VCaP (cell line): ENCODE data around the gene UBASH3B.

Source experiments
- H3K27ac ChIP-seq: fragments of 450-650 bp; 2 replicates; pipeline ENCODE4 v1.5.1; 2017
- TF ChIP-seq, protein P1 (sequence below): fragments of 450-650 bp; conservative IDR thresholded peaks from 2 replicates; pipeline ENCODE4 v1.5.1; 2017; ENCODE audit warnings: mild to moderate bottlenecking, moderate library complexity

Gene UBASH3B

DNA sequence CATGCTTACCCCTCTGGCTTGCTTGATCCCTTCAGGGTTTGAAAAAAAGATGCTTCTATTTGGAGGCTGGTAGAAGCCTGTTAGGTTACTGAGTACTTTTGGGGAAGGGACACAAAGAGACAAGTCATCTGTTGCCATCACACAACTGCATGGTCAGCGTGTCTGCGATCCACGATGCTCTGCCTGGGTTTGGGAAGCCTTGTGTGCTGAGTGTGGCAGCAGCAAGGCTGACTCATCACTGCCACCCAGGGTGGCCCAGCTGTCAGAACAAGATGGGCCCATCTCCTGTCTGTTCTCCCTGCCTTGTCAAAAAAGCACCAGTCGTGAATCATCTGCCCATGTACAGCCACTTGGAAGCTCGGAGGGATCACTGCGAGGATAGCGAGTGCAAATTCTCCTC lies 26.2 kb downstream of the UBASH3B start:
- TF ChIP-seq, protein P1, sequence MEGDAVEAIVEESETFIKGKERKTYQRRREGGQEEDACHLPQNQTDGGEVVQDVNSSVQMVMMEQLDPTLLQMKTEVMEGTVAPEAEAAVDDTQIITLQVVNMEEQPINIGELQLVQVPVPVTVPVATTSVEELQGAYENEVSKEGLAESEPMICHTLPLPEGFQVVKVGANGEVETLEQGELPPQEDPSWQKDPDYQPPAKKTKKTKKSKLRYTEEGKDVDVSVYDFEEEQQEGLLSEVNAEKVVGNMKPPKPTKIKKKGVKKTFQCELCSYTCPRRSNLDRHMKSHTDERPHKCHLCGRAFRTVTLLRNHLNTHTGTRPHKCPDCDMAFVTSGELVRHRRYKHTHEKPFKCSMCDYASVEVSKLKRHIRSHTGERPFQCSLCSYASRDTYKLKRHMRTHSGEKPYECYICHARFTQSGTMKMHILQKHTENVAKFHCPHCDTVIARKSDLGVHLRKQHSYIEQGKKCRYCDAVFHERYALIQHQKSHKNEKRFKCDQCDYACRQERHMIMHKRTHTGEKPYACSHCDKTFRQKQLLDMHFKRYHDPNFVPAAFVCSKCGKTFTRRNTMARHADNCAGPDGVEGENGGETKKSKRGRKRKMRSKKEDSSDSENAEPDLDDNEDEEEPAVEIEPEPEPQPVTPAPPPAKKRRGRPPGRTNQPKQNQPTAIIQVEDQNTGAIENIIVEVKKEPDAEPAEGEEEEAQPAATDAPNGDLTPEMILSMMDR, result no peak
- no peak overlapping the region for H3K27ac ChIP-seq

DNA sequence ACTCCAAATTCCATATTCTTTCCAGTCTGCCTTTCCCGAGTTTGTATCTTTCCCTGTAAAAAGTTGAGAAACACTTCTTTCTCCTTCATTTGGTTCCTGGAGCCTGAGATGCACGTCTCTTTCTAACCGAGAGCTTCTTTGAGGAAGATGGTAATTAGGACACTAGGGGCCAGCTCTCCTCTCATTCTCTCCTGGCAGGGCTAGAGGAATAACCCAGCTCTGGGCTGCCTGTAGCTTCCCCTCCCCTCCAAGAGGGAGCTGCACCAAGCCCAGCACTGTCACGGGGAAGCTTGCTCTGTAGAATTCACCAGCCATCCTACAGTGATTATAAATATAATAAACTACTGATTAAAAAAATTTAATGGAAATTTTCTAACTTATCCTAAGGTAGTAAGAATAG lies 26.9 kb downstream of the UBASH3B start:
- TF ChIP-seq, protein P1, result no peak

DNA sequence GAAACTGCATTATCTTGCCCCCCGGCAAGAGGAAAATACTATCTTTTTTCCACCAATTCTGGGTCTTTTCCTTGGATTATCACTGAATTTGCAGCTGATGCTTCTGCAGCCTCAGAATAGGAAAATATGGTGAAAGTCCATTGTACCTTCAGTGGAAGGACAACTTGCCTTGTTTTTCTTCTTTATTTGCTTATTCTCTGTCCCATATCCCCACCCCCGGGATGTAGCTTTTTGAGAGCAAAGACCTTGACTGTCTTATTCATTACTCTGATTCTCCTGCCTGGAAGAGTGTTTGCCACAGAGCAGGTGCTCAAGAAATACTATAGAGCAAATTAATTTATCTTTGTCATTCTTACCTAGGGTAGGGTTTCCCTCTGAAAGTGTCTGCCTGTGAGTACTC lies 29.5 kb downstream of the UBASH3B start:
- TF ChIP-seq, protein P1, result no peak
- no peak overlapping the region for H3K27ac ChIP-seq

More for the DNA sequence above, 26.9 kb downstream of the UBASH3B start:
- no peak overlapping the region for H3K27ac ChIP-seq

DNA sequence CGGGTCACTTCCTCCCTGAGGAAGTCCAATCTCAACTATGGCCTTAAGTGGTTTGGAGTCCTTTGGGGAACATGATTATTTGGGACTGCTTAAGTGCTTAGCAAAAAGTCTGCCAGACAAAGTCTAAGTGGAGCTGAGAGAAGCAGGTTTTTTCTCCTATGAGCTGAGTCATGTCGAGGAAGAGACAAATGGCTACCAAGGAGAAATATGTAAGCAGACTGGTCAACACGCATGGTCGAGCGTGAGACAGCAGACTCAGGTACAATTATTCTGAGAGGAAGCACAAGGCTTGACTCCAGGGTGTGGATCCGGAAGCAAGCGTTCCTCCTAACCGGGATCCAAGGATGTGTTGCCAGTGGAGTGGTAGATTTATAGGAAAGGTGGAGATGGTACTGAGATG lies 30.6 kb downstream of the UBASH3B start:
- TF ChIP-seq, protein P1, result no peak
- H3K27ac ChIP-seq, result no peak overlapping the region

DNA sequence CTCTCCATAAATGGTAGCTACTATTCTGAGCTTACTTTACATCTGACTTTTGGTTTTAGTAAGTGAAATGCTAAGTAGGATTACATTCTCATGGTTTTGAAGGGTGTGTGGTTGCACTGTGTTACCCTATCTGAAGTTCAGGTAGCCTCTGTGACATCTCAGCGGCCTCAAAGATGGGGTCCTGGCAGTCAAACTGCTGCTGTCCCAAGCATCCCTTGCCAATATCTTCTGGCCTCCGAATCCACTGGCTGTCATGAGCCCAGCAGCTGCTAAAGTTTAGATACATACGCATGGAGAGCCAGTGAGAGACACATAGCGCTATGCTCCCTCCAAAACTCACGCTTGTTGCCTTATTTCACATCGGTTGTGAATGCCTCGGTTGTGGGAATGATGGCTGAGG lies 34.9 kb downstream of the UBASH3B start:
- H3K27ac ChIP-seq, result no peak overlapping the region
- TF ChIP-seq, protein P1, result no peak

DNA sequence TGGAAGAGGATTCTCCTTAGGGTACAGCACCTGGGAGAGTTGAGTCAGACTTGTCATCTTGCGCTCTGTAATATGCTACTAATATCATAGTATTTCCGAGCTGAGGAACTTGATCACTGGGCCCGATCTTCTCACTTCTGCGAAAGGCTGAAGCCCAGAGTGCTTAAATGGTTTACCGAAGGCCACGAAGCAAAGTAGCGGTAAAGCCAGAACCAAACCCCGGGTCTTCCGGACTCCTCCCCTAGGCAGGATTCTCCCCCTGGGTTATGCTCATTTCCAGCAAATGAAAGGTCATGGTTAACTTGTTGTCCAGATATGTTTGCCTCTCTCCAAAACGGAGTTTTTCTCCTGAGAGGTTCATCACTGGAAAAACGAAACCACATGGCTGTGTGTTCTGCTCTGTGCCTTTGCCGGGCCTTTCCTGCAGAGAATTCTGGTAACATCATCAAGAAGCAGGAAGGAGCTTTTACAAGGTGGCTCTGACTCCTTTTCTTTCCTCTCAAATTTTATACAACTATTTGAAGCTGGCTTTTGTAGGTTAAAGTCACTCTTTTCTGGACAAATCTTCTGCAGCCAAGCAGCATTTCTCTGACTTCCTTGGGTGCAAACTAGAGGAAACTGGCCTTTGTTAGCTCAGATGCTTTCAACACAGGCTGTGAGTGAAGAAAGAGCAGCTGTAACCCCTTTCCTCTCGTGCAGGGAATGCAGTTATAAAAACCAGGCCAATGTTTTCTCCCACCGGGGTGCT lies 35.5 kb downstream of the UBASH3B start:
- TF ChIP-seq, protein P1, result no peak
- no peak overlapping the region for H3K27ac ChIP-seq

DNA sequence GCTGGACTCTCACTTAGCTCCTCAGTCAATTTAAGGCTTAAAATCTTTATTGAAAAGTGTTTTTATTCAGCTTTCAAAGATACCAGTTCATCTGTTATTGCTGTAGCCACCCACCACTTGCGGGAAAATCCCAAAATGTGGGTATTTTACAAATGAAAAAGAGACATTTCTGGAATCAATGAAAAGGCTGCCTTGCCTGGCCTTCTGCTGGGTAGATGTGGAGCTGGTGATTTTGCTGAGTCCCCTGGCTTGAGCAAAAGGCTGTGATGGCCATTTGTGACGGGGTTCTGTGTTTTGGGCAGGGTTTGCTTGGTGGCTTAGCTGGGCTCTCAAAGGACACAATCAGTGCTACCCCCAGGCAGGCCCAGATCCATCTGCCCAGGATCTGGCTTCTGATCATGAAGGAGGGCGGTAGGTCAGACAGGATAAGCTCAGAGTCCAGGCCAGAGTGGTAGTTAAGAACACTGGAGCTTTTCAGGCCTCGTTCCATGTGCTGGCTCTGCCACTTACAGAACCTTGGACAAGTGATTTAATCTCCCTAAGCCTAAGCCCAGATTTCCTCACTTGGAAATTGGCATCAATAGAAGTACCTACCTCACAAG lies 36.1 kb downstream of the UBASH3B start:
- TF ChIP-seq, protein P1, result no peak
- H3K27ac ChIP-seq, result no peak overlapping the region
